HL-60/S4 (cell line): ENCODE measurements around the gene ANTKMT.

Experiments
- in situ Hi-C: fragments of 300-500 bp; cut with MboI; formaldehyde crosslinking; loops from 2 replicates; pipeline ENCODE4 v1.14.3; 2022; ENCODE audit warnings: low sequenced_read_pairs

The ANTKMT gene

GRCh38 chr16:759110-759910 lies 38.4 kb downstream of the ANTKMT start:
- in situ Hi-C loops = no loop called here

- in situ Hi-C loops = no loop called here
Observed at GRCh38 chr16:760065-760464, 39.1 kb downstream of the ANTKMT start.

- in situ Hi-C loops = no loop called here
Observed at GRCh38 chr16:760545-761343, 39.8 kb downstream of the ANTKMT start, which contains the start of gene MSLN. Gene MSLN (plus strand): TSS chr16:760734. CDS start chr16:762681, 1,947 bp downstream.

- in situ Hi-C loops = no loop called here
Observed at GRCh38 chr16:761625-762513, 40.9 kb downstream of the ANTKMT start.

GRCh38 chr16:762595-763268 lies 41.8 kb downstream of the ANTKMT start:
- in situ Hi-C loops = no loop called here

- in situ Hi-C loops = no loop called here
Observed at GRCh38 chr16:763369-764183, 42.6 kb downstream of the ANTKMT start.

GRCh38 chr16:764184-764750 lies 43.3 kb downstream of the ANTKMT start:
- in situ Hi-C loops = no loop called here

GRCh38 chr16:764848-765487 lies 44.0 kb downstream of the ANTKMT start:
- in situ Hi-C loops = no loop called here

GRCh38 chr16:765488-765865 lies 44.5 kb downstream of the ANTKMT start:
- in situ Hi-C loops = no loop called here

GRCh38 chr16:766008-766819 lies 45.3 kb downstream of the ANTKMT start:
- in situ Hi-C loops = no loop called here

GRCh38 chr16:766820-767640 lies 46.1 kb downstream of the ANTKMT start:
- in situ Hi-C loops = no loop called here

- in situ Hi-C loops = no loop called here
Observed at GRCh38 chr16:767743-768235, 46.8 kb downstream of the ANTKMT start.

GRCh38 chr16:768428-768827 lies 47.5 kb downstream of the ANTKMT start:
- in situ Hi-C loops = no loop called here

- in situ Hi-C loops = no loop called here
Observed at GRCh38 chr16:769184-769784, 48.3 kb downstream of the ANTKMT start.

GRCh38 chr16:769934-770333 lies 49.0 kb downstream of the ANTKMT start:
- in situ Hi-C loops = no loop called here

- in situ Hi-C loops = no loop called here
Observed at GRCh38 chr16:770411-770810, 49.5 kb downstream of the ANTKMT start.
